SK-N-SH (cell line): ENCODE data around the gene GPR87. TPM values are rescaled to one million over a fixed set of nuclear protein-coding genes. Genes with fewer than 3 reads are reported as not detected.

ENCODE experiments used
- CTCF ChIA-PET: fragments of 300-600, 350-600 bp; formaldehyde crosslinking; extraction: SDS; loops from one replicate; lab custom pipeline; 2021; lab: Yijun Ruan, JAX
- POLR2A ChIA-PET: fragments of 350-600 bp; sonication (Branson Sonifier 250); formaldehyde crosslinking; extraction: SDS; loops from one replicate; lab custom pipeline; 2020; ENCODE audit warnings: antibody characterized with exemption, inconsistent platforms; lab: Yijun Ruan, JAX
- DNase-seq: peaks from one replicate; pipeline ENCODE4 v3.0.0; 2012
- H2AFZ ChIP-seq: fragments of 200-600 bp; sonication (generic); 2 replicates; pipeline ENCODE4 v1.8.1; 2016; ENCODE audit warnings: antibody characterized with exemption, mild to moderate bottlenecking, low read depth
- H3F3A ChIP-seq: fragments of 200-600 bp; sonication (generic); replicated peaks from 2 replicates; pipeline ENCODE3; 2016; ENCODE audit warnings: antibody characterized with exemption, mild to moderate bottlenecking; ENCODE audit not compliant: insufficient read depth
- H3K27ac ChIP-seq, 2 experiments: fragments of 200-500 bp in 1 of 2; fragments of 200-600 bp in 1 of 2; sonication (Bioruptor generic) in 1 of 2; sonication (generic), shearing (Covaris generic) in 1 of 2; 2 replicates each; pipeline versions ENCODE4 v1.5.1 to v1.6.1; 2014 to 2016; ENCODE audit warnings: low read depth in 2 of 2, inconsistent platforms in 1 of 2, low read length in 1 of 2, mild to moderate bottlenecking in 1 of 2, mixed read lengths in 1 of 2
- H3K27me3 ChIP-seq: fragments of 200-600 bp; sonication (generic), shearing (Covaris generic); 2 replicates; pipeline ENCODE4 v1.6.1; 2016; ENCODE audit warnings: mixed run types; ENCODE audit not compliant: insufficient read depth
- H3K36me3 ChIP-seq, 2 experiments: fragments of 200-500 bp in 1 of 2; fragments of 200-600 bp in 1 of 2; sonication (Bioruptor generic) in 1 of 2; sonication (generic) in 1 of 2; replicated peaks in 1 of 2; 2 replicates each; pipeline versions ENCODE3 to v1.5.1; 2014 to 2016; ENCODE audit warnings: low read length in 1 of 2, mild to moderate bottlenecking in 1 of 2; ENCODE audit not compliant: insufficient read depth in 2 of 2, control insufficient read depth in 1 of 2
- H3K4me1 ChIP-seq, 2 experiments: fragments of 200-500 bp in 1 of 2; fragments of 200-600 bp in 1 of 2; sonication (Bioruptor generic) in 1 of 2; sonication (generic), shearing (Covaris generic) in 1 of 2; 2 replicates each; pipeline versions ENCODE4 v1.5.1 to v1.6.1; 2014 to 2016; ENCODE audit warnings: low read depth in 1 of 2, low read length in 1 of 2, mixed run types in 1 of 2; ENCODE audit not compliant: insufficient read depth in 2 of 2, control insufficient read depth in 1 of 2
- H3K4me2 ChIP-seq: fragments of 200-600 bp; sonication (generic), shearing (Covaris generic); 2 replicates; pipeline ENCODE4 v1.6.1; 2017; ENCODE audit warnings: mixed run types
- H3K4me3 ChIP-seq, 2 experiments: fragments of 200-500 bp in 1 of 2; fragments of 200-600 bp in 1 of 2; sonication (Bioruptor generic) in 1 of 2; sonication (generic), shearing (Covaris generic) in 1 of 2; 2 replicates each; pipeline versions ENCODE4 v1.5.1 to v1.8.1; 2014 to 2016; ENCODE audit warnings: low read depth in 2 of 2, inconsistent platforms in 1 of 2, low read length in 1 of 2, mild to moderate bottlenecking in 1 of 2, mixed read lengths in 1 of 2, moderate library complexity in 1 of 2
- H3K79me2 ChIP-seq: fragments of 200-600 bp; sonication (generic); 2 replicates; pipeline ENCODE4 v1.8.1; 2017; ENCODE audit warnings: mild to moderate bottlenecking; ENCODE audit not compliant: insufficient read depth
- H3K9ac ChIP-seq: fragments of 200-600 bp; sonication (generic); 2 replicates; pipeline ENCODE4 v1.6.1; 2017; ENCODE audit warnings: mixed run types
- H3K9me2 ChIP-seq: fragments of 200-600 bp; sonication (generic); 2 replicates; pipeline ENCODE4 v1.6.1; 2017; ENCODE audit warnings: mixed run types
- H3K9me3 ChIP-seq: fragments of 200-600 bp; sonication (generic); 2 replicates; pipeline ENCODE4 v1.6.1; 2017; ENCODE audit warnings: mixed run types, mild to moderate bottlenecking, moderate library complexity
- H4K20me1 ChIP-seq: fragments of 200-600 bp; sonication (generic); 2 replicates; pipeline ENCODE4 v1.6.1; 2017; ENCODE audit warnings: mild to moderate bottlenecking, mixed run types; ENCODE audit not compliant: insufficient read depth
- CHD2 ChIP-seq: fragments of 150-350 bp; IDR thresholded peaks from 2 replicates; pipeline ENCODE4 v1.6.1; 2018; ENCODE audit warnings: low read length; ENCODE audit not compliant: partially characterized antibody
- ELF1 ChIP-seq: IDR thresholded peaks from 2 replicates; pipeline ENCODE4 v1.4.0; 2012
- EP300 ChIP-seq, 2 experiments: IDR thresholded peaks; 2 replicates each; pipeline versions ENCODE4 v1.4.0 to v1.6.1; 2012; ENCODE audit warnings: borderline replicate concordance in 1 of 2, low read depth in 1 of 2, low read length in 1 of 2
- EZH2phosphoT487 ChIP-seq: fragments of 200-600 bp; sonication (generic); IDR thresholded peaks from 2 replicates; pipeline ENCODE4 v1.6.1; 2017; ENCODE audit warnings: low read depth, mixed run types, mild to moderate bottlenecking, antibody characterized with exemption, moderate library complexity, borderline replicate concordance
- FOSL2 ChIP-seq: IDR thresholded peaks from 2 replicates; pipeline ENCODE4 v1.4.0; 2012; ENCODE audit warnings: low read depth, mild to moderate bottlenecking, moderate library complexity, borderline replicate concordance
- FOXJ3 ChIP-seq: sonication (generic); formaldehyde crosslinking; IDR thresholded peaks from 2 replicates; pipeline ENCODE4 v1.5.1; 2020; ENCODE audit warnings: mild to moderate bottlenecking, missing genetic modification reagents
- FOXM1 ChIP-seq: IDR thresholded peaks from 2 replicates; pipeline ENCODE4 v1.4.0; 2012; ENCODE audit warnings: low read depth, mild to moderate bottlenecking
- GABPA ChIP-seq: IDR thresholded peaks from 2 replicates; pipeline ENCODE4 v1.4.0; 2012; ENCODE audit warnings: low read depth, mild to moderate bottlenecking
- JUND ChIP-seq: IDR thresholded peaks from 2 replicates; pipeline ENCODE4 v1.4.0; 2012
- MAX ChIP-seq: IDR thresholded peaks from 2 replicates; pipeline ENCODE4 v1.4.0; 2012; ENCODE audit warnings: low read depth
- MXI1 ChIP-seq: IDR thresholded peaks from 2 replicates; pipeline ENCODE4 v1.6.1; 2012; ENCODE audit warnings: mild to moderate bottlenecking, low read depth, low read length, improper control_type of control experiment
- NFIC ChIP-seq: IDR thresholded peaks from 2 replicates; pipeline ENCODE4 v1.4.0; 2012; ENCODE audit warnings: borderline replicate concordance
- RAD21 ChIP-seq: IDR thresholded peaks from 2 replicates; pipeline ENCODE4 v1.6.1; 2012; ENCODE audit warnings: mild to moderate bottlenecking, low read length
- RCOR1 ChIP-seq: fragments of 150-350 bp; IDR thresholded peaks from 2 replicates; pipeline ENCODE4 v1.6.1; 2017; ENCODE audit warnings: antibody characterized with exemption, low read length
- RFX5 ChIP-seq: IDR thresholded peaks from 2 replicates; pipeline ENCODE4 v1.6.1; 2012; ENCODE audit warnings: mild to moderate bottlenecking, improper control_type of control experiment, low read length
- SIN3A ChIP-seq: IDR thresholded peaks from 2 replicates; pipeline ENCODE4 v1.6.1; 2012; ENCODE audit warnings: low read depth, mild to moderate bottlenecking, low read length, moderate library complexity, borderline replicate concordance
- SMC3 ChIP-seq: IDR thresholded peaks from 2 replicates; pipeline ENCODE4 v1.6.1; 2012; ENCODE audit warnings: low read depth, low read length, improper control_type of control experiment
- YY1 ChIP-seq: IDR thresholded peaks from 2 replicates; pipeline ENCODE4 v1.4.0; 2012; ENCODE audit warnings: low read depth, mild to moderate bottlenecking
- WGBS: methylation state at CpG from one replicate; pipeline ENCODE4 v1.1.6; 2017; ENCODE audit warnings: low lambda C conversion rate; 5-methylcytosine and 5-hydroxymethylcytosine counted together
- polyA plus RNA-seq, 3 experiments: library from polyadenylated mRNA; depleted of rRNA; stranded (reverse); fragments of >200 nt; gene quantifications; 2 replicates each; pipeline ENCODE4 v1.2.3, GENCODE V29; 2012
- TF ChIP-seq, protein P1 (sequence below): IDR thresholded peaks from 2 replicates; pipeline ENCODE4 v1.4.0; 2012; ENCODE audit warnings: low read depth, borderline replicate concordance
- TF ChIP-seq, protein P2 (sequence below): IDR thresholded peaks from 2 replicates; pipeline ENCODE4; 2012

Gene GPR87
- polyA plus RNA-seq, 1 of the 3 experiments (the other 2 are of a cell fraction) = 2.3 TPM

GRCh38 chr3:151330379-151330778, 13.8 kb upstream of the GPR87 start:
- no peaks in the 10 kb centered on the region for H3K36me3 ChIP-seq
- CTCF ChIA-PET = no interaction called here
- no peak overlapping the region for H3K4me3 ChIP-seq
- H3K9ac ChIP-seq = no peak overlapping the region
- H3K27ac ChIP-seq = no peak overlapping the region
- no peaks in the 10 kb centered on the region for H3F3A ChIP-seq
- H3K9me2 ChIP-seq = no peaks in the 10 kb centered on the region
- no peaks in the 10 kb centered on the region for H4K20me1 ChIP-seq
- no peaks in the 10 kb centered on the region for H3K9me3 ChIP-seq
- POLR2A ChIA-PET = no interaction called here
- no peak for DNase-seq
- no peak overlapping the region for H3K4me2 ChIP-seq
- H3K27me3 ChIP-seq = 0 out of 2 replicates have a peak, but pooled peaks cover 6% of the 10 kb centered on the region
- no peak for TF ChIP-seq RAD21
- TF ChIP-seq JUND = no peak
- TF ChIP-seq FOXJ3 (CRISPR knock-in tag) = no peak
- TF ChIP-seq, protein P1, sequence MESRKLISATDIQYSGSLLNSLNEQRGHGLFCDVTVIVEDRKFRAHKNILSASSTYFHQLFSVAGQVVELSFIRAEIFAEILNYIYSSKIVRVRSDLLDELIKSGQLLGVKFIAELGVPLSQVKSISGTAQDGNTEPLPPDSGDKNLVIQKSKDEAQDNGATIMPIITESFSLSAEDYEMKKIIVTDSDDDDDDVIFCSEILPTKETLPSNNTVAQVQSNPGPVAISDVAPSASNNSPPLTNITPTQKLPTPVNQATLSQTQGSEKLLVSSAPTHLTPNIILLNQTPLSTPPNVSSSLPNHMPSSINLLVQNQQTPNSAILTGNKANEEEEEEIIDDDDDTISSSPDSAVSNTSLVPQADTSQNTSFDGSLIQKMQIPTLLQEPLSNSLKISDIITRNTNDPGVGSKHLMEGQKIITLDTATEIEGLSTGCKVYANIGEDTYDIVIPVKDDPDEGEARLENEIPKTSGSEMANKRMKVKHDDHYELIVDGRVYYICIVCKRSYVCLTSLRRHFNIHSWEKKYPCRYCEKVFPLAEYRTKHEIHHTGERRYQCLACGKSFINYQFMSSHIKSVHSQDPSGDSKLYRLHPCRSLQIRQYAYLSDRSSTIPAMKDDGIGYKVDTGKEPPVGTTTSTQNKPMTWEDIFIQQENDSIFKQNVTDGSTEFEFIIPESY = no peak
- no peak for TF ChIP-seq MXI1
- TF ChIP-seq EZH2phosphoT487 = no peak
- TF ChIP-seq, protein P2, sequence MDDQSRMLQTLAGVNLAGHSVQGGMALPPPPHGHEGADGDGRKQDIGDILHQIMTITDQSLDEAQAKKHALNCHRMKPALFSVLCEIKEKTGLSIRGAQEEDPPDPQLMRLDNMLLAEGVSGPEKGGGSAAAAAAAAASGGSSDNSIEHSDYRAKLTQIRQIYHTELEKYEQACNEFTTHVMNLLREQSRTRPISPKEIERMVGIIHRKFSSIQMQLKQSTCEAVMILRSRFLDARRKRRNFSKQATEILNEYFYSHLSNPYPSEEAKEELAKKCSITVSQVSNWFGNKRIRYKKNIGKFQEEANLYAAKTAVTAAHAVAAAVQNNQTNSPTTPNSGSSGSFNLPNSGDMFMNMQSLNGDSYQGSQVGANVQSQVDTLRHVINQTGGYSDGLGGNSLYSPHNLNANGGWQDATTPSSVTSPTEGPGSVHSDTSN = no peak
- TF ChIP-seq FOSL2 = no peak
- TF ChIP-seq MAX = no peak
- no peak for TF ChIP-seq SMC3
- no peak for TF ChIP-seq ELF1
- TF ChIP-seq EP300 (IDR thresholded peaks at IDR 0.05; ENCODE audit: borderline replicate concordance in 1 of 2, low read depth in 1 of 2, low read length in 1 of 2) = no peak
- TF ChIP-seq, all 33 proteins: peak for 0
- no peaks in the 10 kb centered on the region for H3K4me1 ChIP-seq
- H2AFZ ChIP-seq = no peak overlapping the region
- no peaks in the 10 kb centered on the region for H3K79me2 ChIP-seq
- WGBS = 55% methylated on average over 4 of the region's 4 CpGs

- H3K9ac ChIP-seq = no peak within 1 kb of the TSS
These were observed 12.7 kb upstream of the GPR87 start, which contains the start of gene P2RY13 for GRCh38 chr3:151329363-151329762. P2RY13 (minus strand) TSS chr3:151329549; CDS start chr3:151329528, 21 bp downstream.

More at GRCh38 chr3:151329363-151329762, 12.7 kb upstream of the GPR87 start, which contains the start of gene P2RY13:
- Histone ChIP-seq H3K36me3 (no peaks in the 10 kb centered on the region), H3K4me2 (no peak within 1 kb of the TSS), H3K4me3 (no peak within 1 kb of the TSS), H3K27ac (no peak within 1 kb of the TSS), H3K4me1 (no peaks in the 10 kb centered on the region), H3K9me3 (no peaks in the 10 kb centered on the region), H4K20me1 (no peaks in the 10 kb centered on the region), H3K79me2 (no peaks in the 10 kb centered on the region), H3K27me3 (0 out of 2 replicates have a peak, but pooled peaks cover 6% of the 10 kb centered on the region), H3F3A (no peaks in the 10 kb centered on the region), H3K9me2 (no peaks in the 10 kb centered on the region), H2AFZ (no peak within 1 kb of the TSS; the same call in 1 of the 2 replicates)
- CTCF ChIA-PET = interaction anchor here (1.4 kb wide), 1 partner anchor 161 kb away, joined by 4 read pairs; no protein-coding TSS in a partner anchor
- WGBS = 68% methylated on average over 1 of the region's 1 CpG
- no peak for DNase-seq
- POLR2A ChIA-PET = no interaction called here
- TF ChIP-seq RCOR1 (no peak), GABPA (no peak), YY1 (no peak), SIN3A (no peak), NFIC (no peak), CHD2 (no peak), FOXM1 (no peak), ELF1 (no peak), RFX5 (no peak), MAX (no peak)
